SHP77 (cell line): ENCODE data around the gene TMEM178B.

Source experiments
- DNase-seq, 2 experiments: peaks; one replicate each; lab custom pipeline; 2025; lab: John Stamatoyannopoulos, UW

TMEM178B gene

DNA sequence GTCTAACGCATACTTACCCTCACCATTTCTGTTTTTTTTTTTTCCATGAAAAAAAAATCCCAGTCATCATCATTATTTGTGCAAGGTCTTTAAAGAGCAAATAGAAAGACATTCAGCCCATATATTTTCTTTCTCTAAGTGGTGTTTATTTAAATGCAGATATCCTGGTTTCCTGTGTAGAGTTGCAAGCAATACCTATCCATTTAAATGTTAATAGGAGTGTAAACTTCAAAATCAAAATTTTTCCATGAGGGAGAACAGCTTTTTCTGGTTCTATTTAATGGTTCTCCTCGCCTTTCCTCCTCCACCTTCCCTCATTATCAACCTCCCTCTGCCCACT lies 357.2 kb downstream of the TMEM178B start:
- no peak for DNase-seq

GRCh38 chr7:141431711-141432110 lies 357.8 kb downstream of the TMEM178B start:
- DNase-seq, result no peak

- DNase-seq, result no peak
Measured at GRCh38 chr7:141433698-141434097, 359.8 kb downstream of the TMEM178B start.

- DNase-seq, result no peak
Measured at GRCh38 chr7:141436139-141436538, 362.3 kb downstream of the TMEM178B start.

DNA sequence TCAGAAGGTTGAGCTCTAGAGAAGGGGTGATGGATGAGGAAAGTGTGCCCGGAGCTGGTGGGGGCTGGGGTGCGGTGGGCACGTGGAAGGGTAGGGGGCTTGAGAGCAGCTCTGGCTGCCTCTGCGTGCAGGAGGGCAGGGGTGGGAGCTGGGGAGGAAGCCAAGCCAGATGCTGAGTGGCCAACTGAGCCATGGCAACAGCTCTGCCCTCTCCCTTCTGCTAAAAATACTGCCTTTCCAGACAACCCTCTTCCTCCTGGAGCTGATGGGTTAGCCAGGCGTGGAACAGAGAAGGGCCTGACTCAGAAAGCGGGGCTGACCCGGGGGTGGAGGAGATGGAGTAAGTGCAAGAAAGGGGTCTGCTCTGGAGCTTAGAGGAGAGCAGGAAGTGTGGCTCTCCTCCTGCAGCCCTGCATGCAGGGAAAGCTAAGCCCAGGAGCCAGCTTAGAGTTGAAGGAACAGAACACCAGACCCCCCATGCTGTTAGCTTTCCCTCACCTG lies 362.8 kb downstream of the TMEM178B start:
- DNase-seq, result no peak

DNA sequence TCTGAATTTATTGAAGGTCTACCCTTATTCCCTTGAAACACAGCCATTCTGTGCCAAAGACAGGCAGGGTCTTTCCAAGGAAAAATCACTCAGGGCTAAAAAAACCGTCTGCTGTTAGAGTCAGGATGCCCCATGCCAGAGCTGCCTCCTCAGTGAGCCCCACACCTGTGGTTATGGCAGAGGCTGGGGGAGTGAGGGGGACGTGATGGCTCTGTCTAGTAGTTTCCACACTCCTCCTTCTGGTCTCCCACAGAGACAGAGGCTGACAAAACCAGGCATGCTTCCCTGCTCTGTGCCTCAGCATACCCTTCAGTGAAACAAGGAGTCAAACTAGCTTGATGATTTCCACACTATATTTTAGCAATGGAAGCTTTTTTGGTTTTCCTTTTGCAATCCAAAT lies 365.3 kb downstream of the TMEM178B start:
- no peak for DNase-seq

GRCh38 chr7:141439776-141440175 lies 365.9 kb downstream of the TMEM178B start:
- DNase-seq, result no peak

- DNase-seq, result no peak
Measured at GRCh38 chr7:141441837-141442627, 368.2 kb downstream of the TMEM178B start.

DNA sequence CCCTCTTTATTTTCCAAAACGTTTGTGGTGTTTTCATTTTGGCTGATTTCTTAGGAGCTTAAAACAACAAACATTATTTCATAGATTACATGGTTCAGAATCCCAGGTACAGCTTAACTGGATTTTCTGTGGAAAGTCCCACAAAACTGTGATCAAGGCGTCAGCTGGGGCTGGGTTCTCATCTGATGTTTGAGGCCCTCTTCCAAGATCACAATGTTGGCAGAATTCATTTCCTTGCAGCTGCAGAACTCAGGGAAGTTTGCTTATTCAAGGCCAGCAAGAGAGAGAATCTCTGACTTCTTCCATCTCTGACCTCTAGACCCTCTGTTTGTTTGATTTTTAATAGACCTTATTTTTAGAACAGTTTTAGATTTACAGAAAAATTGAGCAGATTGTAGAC lies 368.9 kb downstream of the TMEM178B start:
- no peak for DNase-seq

GRCh38 chr7:141444961-141445360 lies 371.1 kb downstream of the TMEM178B start:
- DNase-seq, result no peak

DNA sequence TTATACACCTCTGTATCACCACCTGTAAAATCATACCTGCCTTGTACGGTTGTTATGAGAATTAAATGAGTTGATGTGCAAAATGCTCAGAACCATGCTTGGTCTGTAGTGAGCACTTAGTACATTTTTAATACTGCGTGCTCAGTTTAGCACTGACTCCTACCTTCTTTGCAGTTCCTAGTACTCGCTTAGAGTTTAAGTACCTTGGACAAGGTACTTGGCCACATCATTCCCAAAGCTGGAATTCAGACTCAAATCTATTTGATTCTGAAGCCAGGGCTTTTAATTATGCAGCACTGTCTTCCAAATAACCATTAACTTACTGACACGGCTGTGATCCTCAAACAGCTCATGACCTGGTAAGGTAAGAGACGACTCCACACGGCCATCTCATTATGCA lies 377.4 kb downstream of the TMEM178B start:
- DNase-seq, result no peak

DNA sequence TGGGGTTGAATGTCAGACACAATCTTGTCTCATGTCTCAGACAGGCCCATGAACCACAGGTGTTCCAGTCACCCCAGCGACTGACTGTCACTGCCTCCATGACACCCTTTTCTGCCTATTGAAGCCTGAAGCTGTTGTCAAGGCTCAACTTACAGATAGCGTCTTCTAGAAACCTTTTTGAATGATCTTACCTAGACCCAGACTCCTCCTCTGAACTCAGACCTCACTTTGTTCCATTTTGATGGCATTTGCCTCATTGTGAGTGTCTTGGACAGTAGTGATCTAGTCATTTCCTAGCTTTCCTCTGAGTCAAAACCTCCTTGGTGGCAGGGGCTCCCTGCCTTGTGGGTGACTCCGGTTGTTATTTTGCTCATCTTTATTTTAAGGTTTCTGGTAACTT lies 379.0 kb downstream of the TMEM178B start:
- no peak for DNase-seq

DNA sequence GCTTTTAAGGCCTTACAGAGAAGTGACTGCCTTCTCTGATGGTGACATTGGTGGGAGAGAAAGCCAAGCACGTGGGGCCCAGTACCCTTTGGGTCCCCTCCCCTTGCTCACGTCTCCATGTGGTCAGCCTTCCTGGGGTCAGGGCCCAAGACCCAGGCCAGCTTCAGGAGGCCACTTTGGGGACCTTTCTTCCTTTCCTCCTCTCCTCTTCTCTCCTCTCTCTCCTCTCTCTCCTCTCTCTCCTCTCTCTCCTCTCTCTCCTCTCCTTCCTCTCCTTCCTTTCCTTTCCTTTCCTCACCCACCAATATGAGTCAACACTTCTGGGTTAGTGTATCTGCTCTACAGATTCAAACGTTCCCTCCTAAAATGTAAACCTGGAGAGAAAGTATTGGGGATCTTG lies 380.5 kb downstream of the TMEM178B start:
- DNase-seq, result no peak

DNA sequence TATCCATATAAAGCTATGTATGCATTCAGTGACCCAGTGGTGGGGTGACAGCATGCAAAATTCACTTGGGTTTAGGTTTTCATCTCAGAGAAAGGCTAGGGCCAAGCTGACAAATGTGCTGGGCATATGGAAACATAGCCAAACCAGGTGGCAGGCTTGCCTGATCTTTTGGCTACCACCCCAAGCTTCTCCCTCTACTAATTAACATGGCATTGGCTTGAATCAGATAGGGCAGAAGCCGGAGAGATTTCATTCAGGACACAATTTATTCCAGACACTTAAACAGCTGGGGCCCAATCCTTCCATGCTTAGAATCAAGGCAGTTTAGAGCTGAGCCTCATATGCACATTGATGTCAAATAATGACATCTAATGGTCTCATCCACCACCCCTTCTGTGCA lies 381.9 kb downstream of the TMEM178B start:
- DNase-seq, result no peak

GRCh38 chr7:141456298-141456697 lies 382.4 kb downstream of the TMEM178B start:
- DNase-seq, result no peak

GRCh38 chr7:141456711-141457110 lies 382.8 kb downstream of the TMEM178B start:
- no peak for DNase-seq

GRCh38 chr7:141460781-141461715 lies 387.2 kb downstream of the TMEM178B start:
- no peak for DNase-seq

DNA sequence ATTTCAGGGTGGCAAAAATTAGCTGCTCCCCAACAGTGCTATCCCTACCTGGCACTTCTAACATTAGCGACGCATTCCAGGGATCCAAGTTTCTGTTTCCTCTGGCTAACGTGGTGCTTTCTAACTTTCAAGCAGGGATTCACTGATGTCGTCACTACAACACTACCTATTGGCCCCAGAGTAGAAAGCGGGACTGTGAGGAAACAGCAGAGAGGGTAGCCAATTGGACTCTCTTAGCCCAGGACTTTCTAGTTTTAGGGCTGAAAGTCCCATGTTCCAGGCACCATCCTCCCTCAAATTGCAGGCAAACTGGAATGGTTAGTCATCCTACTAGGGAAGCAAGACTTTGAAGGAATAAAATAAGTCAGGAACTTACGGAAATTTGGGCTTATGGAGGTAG lies 388.1 kb downstream of the TMEM178B start:
- DNase-seq, result no peak

DNA sequence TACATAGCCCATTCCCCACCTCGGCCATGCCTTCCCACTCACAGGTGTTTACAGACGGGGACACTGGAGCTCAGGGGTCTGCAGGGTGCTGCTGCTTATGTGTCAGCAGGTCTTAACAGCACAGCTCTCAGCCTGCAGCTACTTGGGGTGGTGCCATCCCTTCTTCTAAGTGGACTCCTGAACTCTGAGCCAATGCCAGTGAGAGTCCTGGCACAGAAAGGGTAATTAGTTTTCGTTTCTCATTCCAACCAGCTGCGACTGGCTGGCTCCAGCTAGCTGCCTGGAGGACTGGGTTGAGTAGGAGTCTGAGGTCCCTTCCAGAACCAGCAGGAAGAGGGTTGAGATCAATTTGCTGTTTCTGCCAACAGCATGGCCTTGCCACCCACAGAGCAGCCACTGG lies 389.1 kb downstream of the TMEM178B start:
- DNase-seq, result no peak

DNA sequence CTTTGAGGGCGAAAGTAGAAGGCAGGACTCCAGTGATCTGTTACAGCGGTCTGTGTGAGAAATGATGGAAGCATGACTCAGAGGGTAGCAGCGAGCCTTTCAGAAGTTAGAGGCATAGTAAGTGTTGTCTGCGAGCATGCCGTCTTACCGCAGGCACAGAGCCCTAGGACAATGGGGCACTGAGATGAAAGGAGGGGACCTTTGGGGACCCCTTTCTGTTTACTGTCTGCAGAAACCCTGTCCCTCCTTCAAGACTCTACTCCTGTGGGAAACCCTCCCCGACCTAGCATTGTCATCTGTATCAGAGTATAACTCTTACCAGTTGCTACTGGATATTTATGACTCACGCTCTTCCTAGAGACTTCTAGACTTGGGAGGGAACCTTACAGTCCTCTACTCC lies 390.1 kb downstream of the TMEM178B start:
- DNase-seq, result no peak

DNA sequence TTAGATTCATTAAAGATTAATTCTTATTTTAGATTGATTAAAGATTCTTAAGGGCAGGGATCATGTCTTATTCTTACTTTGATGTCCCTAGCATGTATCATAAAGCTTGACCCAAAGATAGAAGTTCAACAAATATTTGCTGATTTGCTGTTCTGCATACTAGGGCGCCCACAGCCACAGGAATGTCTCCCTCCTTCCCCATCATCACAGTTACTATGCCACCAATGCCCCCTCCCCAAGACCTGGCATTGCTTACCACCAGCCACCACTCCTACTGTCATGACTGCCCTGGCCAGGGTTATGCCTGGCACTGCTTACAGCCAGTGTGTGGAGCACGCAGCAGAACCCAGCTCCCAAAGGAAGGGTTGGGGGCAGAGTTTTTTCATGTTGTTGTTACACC lies 390.7 kb downstream of the TMEM178B start:
- no peak for DNase-seq

- no peak for DNase-seq
Measured at GRCh38 chr7:141466151-141466904, 392.5 kb downstream of the TMEM178B start.
